Measurements from ENCODE around the gene PTK6.
A peak's percentile ranks its signal among the peaks of the same experiment; 100 is the strongest.

PTK6 gene

GRCh38 chr20:63534831-63535651 lies 2.1 kb downstream of the PTK6 start:
- H3K4me1 Mint-ChIP-seq (ENCODE audit: low read depth), result peaks cover 20% of the 10 kb centered on the region
- H3K9me3 Mint-ChIP-seq, result no peaks in the 10 kb centered on the region
- H3K27ac Mint-ChIP-seq, result no peak overlapping the region
- H3K27me3 Mint-ChIP-seq, result no peaks in the 10 kb centered on the region
- H3K4me3 Mint-ChIP-seq, result no peak overlapping the region
- no peaks in the 10 kb centered on the region for H3K36me3 Mint-ChIP-seq (ENCODE audit: low read depth)

GRCh38 chr20:63534427-63534830 lies 2.7 kb downstream of the PTK6 start:
- H3K36me3 Mint-ChIP-seq (ENCODE audit: low read depth), result no peaks in the 10 kb centered on the region
- H3K27ac Mint-ChIP-seq, result no peak overlapping the region
- no peaks in the 10 kb centered on the region for H3K27me3 Mint-ChIP-seq
- H3K4me1 Mint-ChIP-seq (ENCODE audit: low read depth), result peaks cover 20% of the 10 kb centered on the region
- H3K9me3 Mint-ChIP-seq, result no peaks in the 10 kb centered on the region
- no peak overlapping the region for H3K4me3 Mint-ChIP-seq

- Mint-ChIP-seq H3K27me3 (no peaks in the 10 kb centered on the region), H3K9me3 (no peaks in the 10 kb centered on the region), H3K36me3 (ENCODE audit: low read depth) (no peaks in the 10 kb centered on the region), H3K27ac (no peak overlapping the region), H3K4me1 (ENCODE audit: low read depth) (peaks cover 20% of the 10 kb centered on the region), H3K4me3 (no peak overlapping the region)
These were observed 3.2 kb downstream of the PTK6 start for GRCh38 chr20:63533871-63534393.

- H3K4me3 Mint-ChIP-seq, result no peak overlapping the region
- peaks cover 16% of the 10 kb centered on the region for H3K4me1 Mint-ChIP-seq (ENCODE audit: low read depth)
These were observed 3.8 kb downstream of the PTK6 start for GRCh38 chr20:63533388-63533787.

GRCh38 chr20:63532449-63532971 lies 4.7 kb downstream of the PTK6 start:
- Mint-ChIP-seq H3K4me3 (no peak overlapping the region), H3K9me3 (no peaks in the 10 kb centered on the region), H3K4me1 (ENCODE audit: low read depth) (peaks cover 7% of the 10 kb centered on the region), H3K27ac (no peak overlapping the region), H3K27me3 (no peaks in the 10 kb centered on the region), H3K36me3 (ENCODE audit: low read depth) (no peaks in the 10 kb centered on the region)

More at GRCh38 chr20:63533388-63533787, 3.8 kb downstream of the PTK6 start:
- Mint-ChIP-seq H3K27me3 (no peaks in the 10 kb centered on the region), H3K36me3 (ENCODE audit: low read depth) (no peaks in the 10 kb centered on the region), H3K9me3 (no peaks in the 10 kb centered on the region), H3K27ac (no peak overlapping the region)

GRCh38 chr20:63531686-63532448 lies 5.3 kb downstream of the PTK6 start:
- H3K36me3 Mint-ChIP-seq (ENCODE audit: low read depth), result no peaks in the 10 kb centered on the region
- peaks cover 4% of the 10 kb centered on the region for H3K4me1 Mint-ChIP-seq (ENCODE audit: low read depth)
- no peak overlapping the region for H3K27ac Mint-ChIP-seq
- no peaks in the 10 kb centered on the region for H3K27me3 Mint-ChIP-seq
- H3K4me3 Mint-ChIP-seq, result no peak overlapping the region
- no peaks in the 10 kb centered on the region for H3K9me3 Mint-ChIP-seq

- H3K4me3 Mint-ChIP-seq, result no peak overlapping the region
- no peak overlapping the region for H3K27ac Mint-ChIP-seq
- H3K9me3 Mint-ChIP-seq, result no peaks in the 10 kb centered on the region
- no peaks in the 10 kb centered on the region for H3K4me1 Mint-ChIP-seq (ENCODE audit: low read depth)
- no peaks in the 10 kb centered on the region for H3K27me3 Mint-ChIP-seq
- no peaks in the 10 kb centered on the region for H3K36me3 Mint-ChIP-seq (ENCODE audit: low read depth)
These were observed 6.4 kb downstream of the PTK6 start for GRCh38 chr20:63530788-63531160.

GRCh38 chr20:63529861-63530787 lies 7.1 kb downstream of the PTK6 start:
- Mint-ChIP-seq H3K4me3 (no peak overlapping the region), H3K36me3 (ENCODE audit: low read depth) (no peaks in the 10 kb centered on the region), H3K9me3 (no peaks in the 10 kb centered on the region), H3K27ac (no peak overlapping the region), H3K4me1 (ENCODE audit: low read depth) (no peaks in the 10 kb centered on the region), H3K27me3 (no peaks in the 10 kb centered on the region)

- Mint-ChIP-seq H3K27ac (no peak overlapping the region), H3K4me3 (no peak overlapping the region), H3K4me1 (ENCODE audit: low read depth) (no peaks in the 10 kb centered on the region)
These were observed 7.9 kb downstream of the PTK6 start for GRCh38 chr20:63529180-63529860.

GRCh38 chr20:63527184-63527583 lies 10.0 kb downstream of the PTK6 start:
- H3K4me3 Mint-ChIP-seq, result no peak overlapping the region
- H3K9me3 Mint-ChIP-seq, result peaks cover 5% of the 10 kb centered on the region
- H3K4me1 Mint-ChIP-seq (ENCODE audit: low read depth), result peaks cover 8% of the 10 kb centered on the region
- H3K36me3 Mint-ChIP-seq (ENCODE audit: low read depth), result peaks cover 16% of the 10 kb centered on the region
- H3K27ac Mint-ChIP-seq, result peak overlapping the region; percentile 53
- no peaks in the 10 kb centered on the region for H3K27me3 Mint-ChIP-seq

More at GRCh38 chr20:63529180-63529860, 7.9 kb downstream of the PTK6 start:
- H3K27me3 Mint-ChIP-seq, result no peaks in the 10 kb centered on the region
- no peaks in the 10 kb centered on the region for H3K36me3 Mint-ChIP-seq (ENCODE audit: low read depth)
- no peaks in the 10 kb centered on the region for H3K9me3 Mint-ChIP-seq

GRCh38 chr20:63525971-63526370 lies 11.2 kb downstream of the PTK6 start:
- H3K36me3 Mint-ChIP-seq (ENCODE audit: low read depth), result peaks cover 18% of the 10 kb centered on the region
- H3K4me3 Mint-ChIP-seq, result no peak overlapping the region
- no peak overlapping the region for H3K27ac Mint-ChIP-seq
- peaks cover 10% of the 10 kb centered on the region for H3K4me1 Mint-ChIP-seq (ENCODE audit: low read depth)
- peaks cover 5% of the 10 kb centered on the region for H3K9me3 Mint-ChIP-seq
- H3K27me3 Mint-ChIP-seq, result no peaks in the 10 kb centered on the region

- Mint-ChIP-seq H3K27me3 (no peaks in the 10 kb centered on the region), H3K27ac (no peak overlapping the region), H3K36me3 (ENCODE audit: low read depth) (peaks cover 18% of the 10 kb centered on the region), H3K9me3 (peaks cover 5% of the 10 kb centered on the region), H3K4me1 (ENCODE audit: low read depth) (peaks cover 10% of the 10 kb centered on the region), H3K4me3 (no peak overlapping the region)
These were observed 12.0 kb downstream of the PTK6 start for GRCh38 chr20:63525185-63525584.

GRCh38 chr20:63522981-63523611 lies 14.1 kb downstream of the PTK6 start:
- Mint-ChIP-seq H3K4me3 (no peak overlapping the region), H3K9me3 (peaks cover 5% of the 10 kb centered on the region), H3K4me1 (ENCODE audit: low read depth) (peaks cover 10% of the 10 kb centered on the region), H3K27me3 (no peaks in the 10 kb centered on the region), H3K27ac (no peak overlapping the region), H3K36me3 (ENCODE audit: low read depth) (peaks cover 18% of the 10 kb centered on the region)

Data from stimulated activated naive CD8-positive, alpha-beta T cell treated with anti-CD3 and anti-CD28 coated beads, Interleukin-15, Interleukin-2, amounts not matched to agents 100 ng/mL and 50 ng/mL, for 24 hours (primary cell).